Middle frontal gyrus (tissue), 1 donor: ENCODE measurements around the gene KIF16B.

Experiments used
- DNase-seq: peaks from one replicate; pipeline ENCODE4 v3.0.0-alpha.2; 2015; ENCODE audit warnings: low spot score; ENCODE audit errors: extremely low spot score

The KIF16B gene

GRCh38 chr20:16404171-16404570 lies 169.1 kb downstream of the KIF16B start:
- DNase-seq, result no peak

- DNase-seq, result no peak
Observed at GRCh38 chr20:16400234-16400633, 173.0 kb downstream of the KIF16B start.

- DNase-seq, result no peak
Observed at GRCh38 chr20:16399801-16400200, 173.4 kb downstream of the KIF16B start.

GRCh38 chr20:16397086-16397485 lies 176.2 kb downstream of the KIF16B start:
- peak; percentile 62 for DNase-seq

- DNase-seq, result no peak
Observed at GRCh38 chr20:16395366-16395765, 177.9 kb downstream of the KIF16B start.

GRCh38 chr20:16394784-16395183 lies 178.5 kb downstream of the KIF16B start:
- no peak for DNase-seq

- DNase-seq, result no peak
Observed at GRCh38 chr20:16393836-16394235, 179.4 kb downstream of the KIF16B start.

GRCh38 chr20:16393297-16393696 lies 180.0 kb downstream of the KIF16B start:
- DNase-seq, result no peak

- no peak for DNase-seq
Observed at GRCh38 chr20:16392346-16392745, 180.9 kb downstream of the KIF16B start.

- no peak for DNase-seq
Observed at GRCh38 chr20:16390991-16391390, 182.3 kb downstream of the KIF16B start.

GRCh38 chr20:16388731-16389130 lies 184.5 kb downstream of the KIF16B start:
- no peak for DNase-seq

GRCh38 chr20:16387666-16388065 lies 185.6 kb downstream of the KIF16B start:
- DNase-seq, result no peak

GRCh38 chr20:16385891-16386290 lies 187.4 kb downstream of the KIF16B start:
- no peak for DNase-seq

GRCh38 chr20:16385462-16385861 lies 187.8 kb downstream of the KIF16B start:
- no peak for DNase-seq

- DNase-seq, result no peak
Observed at GRCh38 chr20:16381444-16381843, 191.8 kb downstream of the KIF16B start.

- DNase-seq, result no peak
Observed at GRCh38 chr20:16378712-16379370, 194.4 kb downstream of the KIF16B start.

- no peak for DNase-seq
Observed at GRCh38 chr20:16378122-16378521, 195.1 kb downstream of the KIF16B start.

- DNase-seq, result no peak
Observed at GRCh38 chr20:16369441-16369840, 203.8 kb downstream of the KIF16B start.

GRCh38 chr20:16368645-16369292 lies 204.5 kb downstream of the KIF16B start:
- DNase-seq, result no peak

GRCh38 chr20:16367948-16368560 lies 205.2 kb downstream of the KIF16B start:
- DNase-seq, result no peak

- DNase-seq, result no peak
Observed at GRCh38 chr20:16366529-16366928, 206.7 kb downstream of the KIF16B start.

GRCh38 chr20:16364320-16364687 lies 208.9 kb downstream of the KIF16B start:
- no peak for DNase-seq
